ENCODE measurements around the gene CRYBA1. TPM values are rescaled to one million over a fixed set of nuclear protein-coding genes. Genes with fewer than 3 reads are reported as not detected.
A peak's percentile ranks its signal among the peaks of the same experiment; 100 is the strongest.

The CRYBA1 gene
- total RNA-seq, 1 experiment from 2014 or later, result not detected

- no peak for DNase-seq (ENCODE audit: low read depth)
These were observed 32.9 kb downstream of the CRYBA1 start for GRCh38 chr17:29279397-29280070.

GRCh38 chr17:29283496-29283895 is 36.8 kb downstream of the CRYBA1 start:
- peak; percentile 18 for DNase-seq (ENCODE audit: low read depth)

- no peak for DNase-seq (ENCODE audit: low read depth)
These were observed 37.3 kb downstream of the CRYBA1 start for GRCh38 chr17:29283961-29284360.

GRCh38 chr17:29289852-29290251 is 43.2 kb downstream of the CRYBA1 start:
- no peak for DNase-seq (ENCODE audit: low read depth)

GRCh38 chr17:29291163-29291752 is 44.6 kb downstream of the CRYBA1 start:
- DNase-seq (ENCODE audit: low read depth), result peak; percentile 64

- DNase-seq (ENCODE audit: low read depth), result peak; percentile 31
These were observed 45.7 kb downstream of the CRYBA1 start for GRCh38 chr17:29292071-29292991.

GRCh38 chr17:29292992-29293889 is 46.6 kb downstream of the CRYBA1 start:
- peak; percentile 49 for DNase-seq (ENCODE audit: low read depth)

GRCh38 chr17:29293890-29294579 is 47.4 kb downstream of the CRYBA1 start, which contains the start of gene NUFIP2:
TSS of gene NUFIP2 (minus strand) at chr17:29294148. CDS start at chr17:29294059, 89 bp downstream.
- DNase-seq (ENCODE audit: low read depth), result peak; percentile 96

- no peak for DNase-seq (ENCODE audit: low read depth)
These were observed 47.9 kb downstream of the CRYBA1 start for GRCh38 chr17:29294580-29294900.

- DNase-seq (ENCODE audit: low read depth), result no peak
These were observed 48.8 kb downstream of the CRYBA1 start for GRCh38 chr17:29295420-29295819.

- DNase-seq (ENCODE audit: low read depth), result no peak
These were observed 52.4 kb downstream of the CRYBA1 start for GRCh38 chr17:29299031-29299430.

- no peak for DNase-seq (ENCODE audit: low read depth)
These were observed 56.7 kb downstream of the CRYBA1 start for GRCh38 chr17:29303386-29303785.

Other genes starting within 250 kb of the CRYBA1 start
- not detected in 2 replicates for gene SEZ6, start 240.8 kb upstream of the CRYBA1 start, total RNA-seq (2014; rRNA removed; shearing (Covaris generic))
- gene PIPOX, start 203.7 kb upstream of the CRYBA1 start, total RNA-seq (2014; rRNA removed; shearing (Covaris generic)), result 10.0 and 11.7 TPM in 2 replicates
- gene MYO18A, start 66.5 kb upstream of the CRYBA1 start, total RNA-seq (2014; rRNA removed; shearing (Covaris generic)), result 21.4 and 33.7 TPM in 2 replicates
- 22.6 and 30.3 TPM in 2 replicates for gene NUFIP2, start 47.3 kb downstream of the CRYBA1 start, total RNA-seq (2014; rRNA removed; shearing (Covaris generic))
- gene TAOK1, start 143.5 kb downstream of the CRYBA1 start, total RNA-seq (2014; rRNA removed; shearing (Covaris generic)), result 25.7 and 30.2 TPM in 2 replicates